Endothelial cell of umbilical vein (primary cell): ENCODE measurements around the gene CLBA1. TPM values are rescaled to one million over a fixed set of nuclear protein-coding genes. Genes with fewer than 3 reads are reported as not detected.

Experiments
- BruUV-seq: library from RNA; stranded (reverse); fragments of 400-500 nt; replicated peaks from 2 replicates; lab custom pipeline; 2021; lab: Mats Ljungman, UMichigan
- CTCF ChIA-PET: fragments of 300-600, 350-600 bp; sonication (Branson Sonifier 250); formaldehyde crosslinking; loops from one replicate; lab custom pipeline; 2021; ENCODE audit warnings: antibody characterized with exemption, inconsistent platforms; lab: Charles Lee
- POLR2A ChIA-PET: fragments of 300-600, 350-600 bp; sonication (Branson Sonifier 250); formaldehyde crosslinking; loops from one replicate; lab custom pipeline; 2021; ENCODE audit warnings: antibody characterized with exemption, inconsistent platforms; lab: Charles Lee
- DNase-seq: peaks from one replicate; pipeline ENCODE4 v3.0.0-alpha.2; 2011; ENCODE audit warnings: low read depth, low spot score
- FAIRE-seq: peaks from 2 replicates; lab custom pipeline; 2011; peaks lifted over from hg19 to GRCh38; lab: Jason Lieb, UNC
- H2AFZ ChIP-seq: 2 replicates; pipeline ENCODE4 v1.6.0; 2012; ENCODE audit warnings: low read depth, low read length, control low read depth, inconsistent platforms
- H3K27ac ChIP-seq: 2 replicates; pipeline ENCODE4 v1.5.1; 2011; ENCODE audit warnings: low read depth, mild to moderate bottlenecking, control low read depth, low read length, moderate library complexity; ENCODE audit not compliant: insufficient read depth
- H3K27me3 ChIP-seq, 2 experiments: 2 replicates each; pipeline versions ENCODE4 v1.6.0 to v1.6.1; 2011; ENCODE audit warnings: low read length in 2 of 2, mixed read lengths in 1 of 2; ENCODE audit not compliant: control insufficient read depth in 2 of 2, insufficient read depth in 2 of 2
- H3K36me3 ChIP-seq, 2 experiments: 2 replicates in 1 of 2; 3 replicates in 1 of 2; pipeline ENCODE4 v1.5.1; 2011; ENCODE audit warnings: low read length in 2 of 2, mild to moderate bottlenecking in 1 of 2, moderate library complexity in 1 of 2; ENCODE audit not compliant: control insufficient read depth in 2 of 2, insufficient read depth in 2 of 2; ENCODE audit errors: extremely low read depth in 1 of 2
- H3K4me1 ChIP-seq: 3 replicates; pipeline ENCODE4 v1.5.1; 2011; ENCODE audit warnings: mild to moderate bottlenecking, low read length; ENCODE audit not compliant: control insufficient read depth, insufficient read depth; ENCODE audit errors: extremely low read depth
- H3K4me2 ChIP-seq: 2 replicates; pipeline ENCODE4 v1.6.1; 2011; ENCODE audit warnings: low read length, control low read depth, mixed read lengths; ENCODE audit not compliant: insufficient read depth
- H3K4me3 ChIP-seq, 3 experiments: fragments of 200-600 bp in 1 of 3; sonication (generic), shearing (Covaris generic) in 1 of 3; replicated peaks in 1 of 3; 2 replicates each; pipeline ENCODE4 v1.5.1; 2011 to 2016; ENCODE audit warnings: control low read depth in 3 of 3, low read length in 3 of 3, mild to moderate bottlenecking in 2 of 3, inconsistent platforms in 1 of 3, low read depth in 1 of 3, moderate library complexity in 1 of 3; ENCODE audit not compliant: insufficient read depth in 1 of 3
- H3K79me2 ChIP-seq: 2 replicates; pipeline ENCODE4 v1.6.0; 2012; ENCODE audit warnings: low read length, inconsistent platforms; ENCODE audit not compliant: control insufficient read depth, insufficient read depth
- H3K9ac ChIP-seq: replicated peaks from 2 replicates; pipeline ENCODE3; 2011; ENCODE audit warnings: low read length, control low read depth; ENCODE audit not compliant: insufficient read depth; ENCODE audit errors: extremely low read depth
- H3K9me1 ChIP-seq: replicated peaks from 3 replicates; pipeline ENCODE4 v1.6.0; 2011; ENCODE audit warnings: mild to moderate bottlenecking, low read length; ENCODE audit not compliant: control insufficient read depth, insufficient read depth; ENCODE audit errors: extremely low read depth
- H3K9me3 ChIP-seq: replicated peaks from 2 replicates; pipeline ENCODE4 v1.5.1; 2012; ENCODE audit warnings: low read length, inconsistent platforms; ENCODE audit not compliant: control insufficient read depth, insufficient read depth
- H4K20me1 ChIP-seq: replicated peaks from 2 replicates; pipeline ENCODE3; 2011; ENCODE audit warnings: mild to moderate bottlenecking, low read length; ENCODE audit not compliant: control insufficient read depth, insufficient read depth; ENCODE audit errors: extremely low read depth
- EZH2 ChIP-seq: IDR thresholded peaks from 2 replicates; pipeline ENCODE4 v1.6.1; 2012; ENCODE audit warnings: borderline replicate concordance, low read depth, mild to moderate bottlenecking, moderate library complexity, low read length, inconsistent platforms; ENCODE audit not compliant: severe bottlenecking
- FOS ChIP-seq: IDR thresholded peaks from 2 replicates; pipeline ENCODE4 v1.6.1; 2011; ENCODE audit warnings: mild to moderate bottlenecking, low read length, moderate library complexity, borderline replicate concordance; ENCODE audit not compliant: insufficient read depth
- GATA2 ChIP-seq: IDR thresholded peaks from 2 replicates; pipeline ENCODE4 v1.7.0; 2011; ENCODE audit warnings: low read depth, mild to moderate bottlenecking, moderate library complexity, mixed read lengths, low read length; ENCODE audit not compliant: insufficient read length, insufficient read depth
- JUN ChIP-seq: IDR thresholded peaks from 2 replicates; pipeline ENCODE4 v1.6.1; 2011; ENCODE audit warnings: borderline replicate concordance, low read depth; ENCODE audit not compliant: insufficient read length, insufficient read depth
- MAX ChIP-seq: IDR thresholded peaks from 2 replicates; pipeline ENCODE4 v1.6.1; 2011; ENCODE audit not compliant: insufficient read depth, insufficient read length
- MYC ChIP-seq: IDR thresholded peaks from one replicate; pipeline ENCODE4 v1.6.1; 2011; ENCODE audit warnings: mild to moderate bottlenecking, low read depth, low read length
- POLR2A ChIP-seq: IDR thresholded peaks from 2 replicates; pipeline ENCODE4 v1.6.1; 2012; ENCODE audit warnings: low read depth, mild to moderate bottlenecking, control low read depth, low read length
- POLR2AphosphoS5 ChIP-seq: IDR thresholded peaks from 2 replicates; pipeline ENCODE4 v1.6.1; 2012; ENCODE audit warnings: low read depth, mild to moderate bottlenecking, control low read depth, low read length, moderate library complexity; ENCODE audit not compliant: insufficient read depth
- dilution Hi-C: fragments of 300-500 bp; cut with MboI; formaldehyde crosslinking; loops from one replicate; pipeline ENCODE4 v1.15.0; 2019; ENCODE audit warnings: low sequenced_read_pairs; ENCODE audit not compliant: extremely low pct_ligation_motif_present
- intact Hi-C: fragments of 100-400 bp; cut with micrococcal nuclease; formaldehyde crosslinking; loops from one replicate; pipeline ENCODE4 v1.10.0; 2022
- polyA plus RNA-seq, 4 experiments: library from polyadenylated mRNA; depleted of rRNA in 3 of 4; stranded (reverse) in 3 of 4; unstranded in 1 of 4; fragments of >200 nt; gene quantifications; 2 replicates each; pipeline versions ENCODE4 v1.2.1 to v1.2.3, GENCODE V29; 2011 to 2012; ENCODE audit warnings: missing spikeins in 1 of 4
- total RNA-seq: library from RNA; stranded (reverse); gene quantifications from 2 replicates; pipeline ENCODE4 v1.2.3, GENCODE V29; 2021
- TF ChIP-seq, protein P1 (sequence below), 2 donors: IDR thresholded peaks; 1 replicate in 1 of 2; 2 replicates in 1 of 2; pipeline ENCODE4 v1.5.1; 2011; ENCODE audit warnings: low read length in 2 of 2, mild to moderate bottlenecking in 2 of 2, moderate library complexity in 2 of 2, control low read depth in 1 of 2, inconsistent platforms in 1 of 2, low read depth in 1 of 2; ENCODE audit not compliant: insufficient read depth in 1 of 2; ENCODE audit errors: extremely low read depth in 1 of 2

CLBA1 gene
- total and polyA plus RNA-seq, 2 donors (not counting 3 experiments of a cell fraction or from before 2014, with no cell fraction given) = 5.2 to 5.3 TPM

GRCh38 chr14:104989951-104990303, 4.3 kb downstream of the CLBA1 start:
- dilution Hi-C loops = no loop called here
- no TSS peak for BruUV-seq
- ChIA-PET CTCF (interaction anchor here (0.8 kb wide), 1 partner anchor 55 kb away, joined by 4 read pairs; no protein-coding TSS in a partner anchor), POLR2A (no interaction called here)
- no peak for FAIRE-seq
- Histone ChIP-seq H3K27me3 (no peaks in the 10 kb centered on the region), H3K9me3 (no peaks in the 10 kb centered on the region), H3K4me2 (no peak overlapping the region), H3K9ac (no peak overlapping the region), H3K79me2 (no peaks in the 10 kb centered on the region), H2AFZ (no peak overlapping the region), H3K9me1 (no peaks in the 10 kb centered on the region), H4K20me1 (no peaks in the 10 kb centered on the region), H3K27ac (no peak overlapping the region), H3K4me3 (no peak overlapping the region), H3K36me3 (peaks cover 0 to 2% of the 10 kb centered on the region in 2 experiments), H3K4me1 (peaks cover 4% of the 10 kb centered on the region)
- DNase-seq = no peak
- intact Hi-C loops = no loop called here
- TF ChIP-seq JUN (no peak), MAX (no peak), GATA2 (no peak), EZH2 (no peak), MYC (no peak), FOS (no peak), POLR2A (no peak), POLR2AphosphoS5 (no peak)
- TF ChIP-seq, protein P1, sequence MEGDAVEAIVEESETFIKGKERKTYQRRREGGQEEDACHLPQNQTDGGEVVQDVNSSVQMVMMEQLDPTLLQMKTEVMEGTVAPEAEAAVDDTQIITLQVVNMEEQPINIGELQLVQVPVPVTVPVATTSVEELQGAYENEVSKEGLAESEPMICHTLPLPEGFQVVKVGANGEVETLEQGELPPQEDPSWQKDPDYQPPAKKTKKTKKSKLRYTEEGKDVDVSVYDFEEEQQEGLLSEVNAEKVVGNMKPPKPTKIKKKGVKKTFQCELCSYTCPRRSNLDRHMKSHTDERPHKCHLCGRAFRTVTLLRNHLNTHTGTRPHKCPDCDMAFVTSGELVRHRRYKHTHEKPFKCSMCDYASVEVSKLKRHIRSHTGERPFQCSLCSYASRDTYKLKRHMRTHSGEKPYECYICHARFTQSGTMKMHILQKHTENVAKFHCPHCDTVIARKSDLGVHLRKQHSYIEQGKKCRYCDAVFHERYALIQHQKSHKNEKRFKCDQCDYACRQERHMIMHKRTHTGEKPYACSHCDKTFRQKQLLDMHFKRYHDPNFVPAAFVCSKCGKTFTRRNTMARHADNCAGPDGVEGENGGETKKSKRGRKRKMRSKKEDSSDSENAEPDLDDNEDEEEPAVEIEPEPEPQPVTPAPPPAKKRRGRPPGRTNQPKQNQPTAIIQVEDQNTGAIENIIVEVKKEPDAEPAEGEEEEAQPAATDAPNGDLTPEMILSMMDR (IDR thresholded peaks at IDR 0.05; ENCODE audit: extremely low read depth in 1 of 2, insufficient read depth in 1 of 2, low read depth in 1 of 2, low read length in 2 of 2) = no peak
